Fibroblast of villous mesenchyme (primary cell): Measurements from ENCODE around the gene EPB41L2. TPM values are rescaled to one million over a fixed set of nuclear protein-coding genes. Genes with fewer than 3 reads are reported as not detected.

ENCODE experiments used
- DNase-seq: peaks from one replicate; pipeline ENCODE4 v3.0.0-alpha.2; 2010; ENCODE audit warnings: low read depth
- H3K4me3 ChIP-seq: 2 replicates; pipeline ENCODE4 v1.5.1; 2011; ENCODE audit warnings: low read depth, mild to moderate bottlenecking, low read length
- CTCF ChIP-seq: IDR thresholded peaks from 2 replicates; pipeline ENCODE4 v1.5.1; 2012; ENCODE audit warnings: low read depth, mild to moderate bottlenecking, low read length; ENCODE audit not compliant: insufficient read depth
- total RNA-seq: library from RNA; depleted of rRNA; stranded (reverse); fragments of >200 nt; gene quantifications from 2 replicates; pipeline ENCODE4 v1.2.3, GENCODE V29; 2012

EPB41L2 gene
- total RNA-seq, 1 donor: 40.2 TPM

GRCh38 chr6:130888246-130888645 is 174.8 kb downstream of the EPB41L2 start:
- no peak overlapping the region for H3K4me3 ChIP-seq
- TF ChIP-seq CTCF: no peak
- DNase-seq: no peak

DNA sequence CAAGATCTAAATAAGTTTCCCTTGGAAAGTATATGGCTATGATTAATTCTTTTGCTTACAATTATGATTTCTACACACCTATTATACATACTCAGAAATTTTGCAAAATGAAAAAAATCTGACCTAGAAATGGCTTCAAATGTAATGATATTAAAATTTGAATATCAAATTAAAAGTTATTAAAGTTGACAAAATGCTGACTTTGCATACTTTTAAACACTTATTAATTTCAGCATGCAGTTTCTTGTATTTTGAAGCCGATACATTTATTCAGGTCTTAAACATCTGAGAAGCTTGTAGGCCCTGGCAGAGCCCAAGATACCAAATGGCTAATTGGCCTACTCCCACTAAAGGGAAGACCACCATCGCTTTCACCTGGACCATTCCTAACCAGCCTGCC is 176.1 kb downstream of the EPB41L2 start:
- H3K4me3 ChIP-seq: no peak overlapping the region
- no peak for DNase-seq
- no peak for TF ChIP-seq CTCF

GRCh38 chr6:130885392-130886192 is 177.5 kb downstream of the EPB41L2 start:
- H3K4me3 ChIP-seq: no peak overlapping the region
- TF ChIP-seq CTCF: peak; percentile 91
- peak; percentile 87 for DNase-seq

- no peak overlapping the region for H3K4me3 ChIP-seq
- no peak for DNase-seq
- TF ChIP-seq CTCF: no peak
Measured at GRCh38 chr6:130882370-130882769, 180.7 kb downstream of the EPB41L2 start.

DNA sequence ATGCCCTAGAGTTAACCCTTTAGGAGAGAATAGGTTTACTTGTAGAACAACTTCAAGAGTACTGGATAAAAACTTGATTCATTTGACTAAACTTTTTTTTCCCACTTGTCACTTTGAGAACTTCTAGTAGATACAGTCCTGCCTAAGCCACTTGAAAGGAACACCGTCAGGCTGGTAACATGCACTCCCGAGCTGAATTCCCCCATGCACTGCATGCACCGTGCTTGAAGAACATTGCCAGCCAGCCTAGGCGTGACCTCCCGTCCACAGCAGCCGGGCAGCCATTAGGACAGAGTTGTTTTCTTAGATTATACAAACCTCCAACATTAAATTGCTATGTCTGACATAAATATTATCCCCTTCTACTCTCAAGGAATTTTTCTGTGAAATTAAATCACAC is 183.2 kb downstream of the EPB41L2 start:
- no peak for DNase-seq
- no peak overlapping the region for H3K4me3 ChIP-seq
- TF ChIP-seq CTCF: no peak

- no peak for TF ChIP-seq CTCF
- DNase-seq: no peak
- no peak overlapping the region for H3K4me3 ChIP-seq
Measured at GRCh38 chr6:130873746-130874145, 189.3 kb downstream of the EPB41L2 start.
